ENCODE data around the gene BLNK.

BLNK gene

GRCh38 chr10:96280859-96281258 is 9.5 kb upstream of the BLNK start:
- TF ChIP-seq ZNF398 (tag by site-specific recombination; IDR thresholded peaks at IDR 0.05) (no peak), ZNF426 (tag by site-specific recombination; IDR thresholded peaks at IDR 0.05) (no peak), ZNF514 (tag by site-specific recombination; IDR thresholded peaks at IDR 0.05) (no peak), REPIN1 (tag by site-specific recombination; IDR thresholded peaks at IDR 0.05; ENCODE audit: low read depth) (no peak), ZNF747 (tag by site-specific recombination; IDR thresholded peaks at IDR 0.05) (no peak), PATZ1 (tag by site-specific recombination; IDR thresholded peaks at IDR 0.05) (no peak), ZNF354C (tag by site-specific recombination; IDR thresholded peaks at IDR 0.05; ENCODE audit: borderline replicate concordance, low read depth) (no peak), BCL11A (tag by site-specific recombination; IDR thresholded peaks at IDR 0.05; ENCODE audit: low read depth) (no peak), SCRT1 (tag by site-specific recombination; IDR thresholded peaks at IDR 0.05; ENCODE audit: borderline replicate concordance) (no peak), ZSCAN23 (tag by site-specific recombination; IDR thresholded peaks at IDR 0.05) (no peak)
- Histone ChIP-seq H3K9me3 (ENCODE audit: control insufficient read depth, insufficient read depth, low read depth, low read length) (no peaks in the 10 kb centered on the region), H3K27ac (ENCODE audit: extremely low read depth, low read depth, low read length) (no peak overlapping the region), H3K36me3 (ENCODE audit: control insufficient read depth in 2 of 2, insufficient read depth in 1 of 2, low read length in 2 of 2) (no peaks in the 10 kb centered on the region), H3K4me1 (ENCODE audit: control insufficient read depth, insufficient read depth, low read length) (no peaks in the 10 kb centered on the region), H3K4me3 (ENCODE audit: low read depth, low read length) (no peak overlapping the region)
- POLR2A ChIA-PET: no interaction called here
- CTCF ChIA-PET: interaction anchor here (1.3 kb wide), 1 partner anchor 51 kb away, joined by 5 read pairs; no protein-coding TSS in a partner anchor

GRCh38 chr10:96279191-96279641 is 7.8 kb upstream of the BLNK start:
- CTCF ChIA-PET: no interaction called here
- H3K4me3 ChIP-seq (ENCODE audit: low read depth, low read length): no peak overlapping the region
- H3K36me3 ChIP-seq (ENCODE audit: control insufficient read depth in 2 of 2, insufficient read depth in 1 of 2, low read length in 2 of 2): no peaks in the 10 kb centered on the region
- H3K9me3 ChIP-seq (ENCODE audit: control insufficient read depth, insufficient read depth, low read depth, low read length): no peaks in the 10 kb centered on the region
- POLR2A ChIA-PET: no interaction called here
- no peak overlapping the region for H3K27ac ChIP-seq (ENCODE audit: extremely low read depth, low read depth, low read length)
- H3K4me1 ChIP-seq (ENCODE audit: control insufficient read depth, insufficient read depth, low read length): no peaks in the 10 kb centered on the region
- TF ChIP-seq ZBTB44 (tag by site-specific recombination; IDR thresholded peaks at IDR 0.05): no peak
- TF ChIP-seq ZNF768 (tag by site-specific recombination; IDR thresholded peaks at IDR 0.05): no peak
- TF ChIP-seq ZNF488 (tag by site-specific recombination; IDR thresholded peaks at IDR 0.05): no peak
- no peak for TF ChIP-seq PRDM10 (tag by site-specific recombination; IDR thresholded peaks at IDR 0.05)
- no peak for TF ChIP-seq KLF16 (tag by site-specific recombination; IDR thresholded peaks at IDR 0.05)
- no peak for TF ChIP-seq OVOL3 (tag by site-specific recombination; IDR thresholded peaks at IDR 0.05)
- TF ChIP-seq MYNN (tag by site-specific recombination; IDR thresholded peaks at IDR 0.05; ENCODE audit: borderline replicate concordance): no peak
- TF ChIP-seq ZBTB20 (tag by site-specific recombination; IDR thresholded peaks at IDR 0.05): no peak
- TF ChIP-seq ZNF175 (tag by site-specific recombination; IDR thresholded peaks at IDR 0.05): no peak
- TF ChIP-seq ZBTB6 (tag by site-specific recombination; IDR thresholded peaks at IDR 0.05): no peak
- no peak for TF ChIP-seq RBAK (tag by site-specific recombination; IDR thresholded peaks at IDR 0.05)

Measured in HEK293 (cell line).